Measurements from ENCODE around the gene DOCK1. TPM values are rescaled to one million over a fixed set of nuclear protein-coding genes. Genes with fewer than 3 reads are reported as not detected.
"Not testable (repeated sequence)": the region's sequence is repeated elsewhere in the genome, so short reads cannot be mapped to it uniquely, and the experiment has no call there.

The DOCK1 gene
- total and polyA plus RNA-seq, 2 experiments from 2014 or later, result 22.8 to 45.6 TPM

- no peaks in the 10 kb centered on the region for H3K9me3 ChIP-seq (ENCODE audit: low read depth)
- no peaks in the 10 kb centered on the region for H3K9me2 ChIP-seq (ENCODE audit: insufficient read depth)
- H3K9ac ChIP-seq, result no peak overlapping the region
- 78 to 83% methylated on average over 3 of the region's 3 CpGs for WGBS, 2 experiments (ENCODE audit: low coverage in 1 of 2, low lambda C conversion rate in 2 of 2, missing lambda C conversion rate in 2 of 2)
- in situ Hi-C loops (cut with MboI), result no loop called here
- no peak overlapping the region for H2AFZ ChIP-seq
- no peak overlapping the region for H3K27ac ChIP-seq
- H3K79me2 ChIP-seq (ENCODE audit: insufficient read depth), result peaks cover 100% of the 10 kb centered on the region
- TF ChIP-seq EZH2phosphoT487 (IDR thresholded peaks at IDR 0.05; ENCODE audit: insufficient read depth, low read depth), result no peak
- no peak for TF ChIP-seq EZH2 (IDR thresholded peaks at IDR 0.05; ENCODE audit: insufficient read depth, poor library complexity, severe bottlenecking)
- H3K27me3 ChIP-seq (replicated peaks; ENCODE audit: insufficient read depth), result no peaks in the 10 kb centered on the region
- peaks cover 2% of the 10 kb centered on the region; the same call in 1 of the 2 replicates for H4K20me1 ChIP-seq (ENCODE audit: insufficient read depth)
- peaks cover 9% of the 10 kb centered on the region for H3K4me1 ChIP-seq (ENCODE audit: insufficient read depth)
- H3K36me3 ChIP-seq (ENCODE audit: low read depth), result no peaks in the 10 kb centered on the region; the same call in 1 of the 2 replicates
- H3K4me3 ChIP-seq, result no peak overlapping the region
- DNase-seq, result no peak
- no peak overlapping the region for H3K4me2 ChIP-seq (ENCODE audit: unreplicated experiment)
- H3F3A ChIP-seq (ENCODE audit: insufficient read depth), result peaks cover 9% of the 10 kb centered on the region
Observed at GRCh38 chr10:126937026-126937425, 31.8 kb downstream of the DOCK1 start.

- 95 to 98% methylated on average over 9 of the region's 9 CpGs for WGBS, 2 experiments (ENCODE audit: low coverage in 1 of 2, low lambda C conversion rate in 2 of 2, missing lambda C conversion rate in 2 of 2)
- H3K36me3 ChIP-seq (ENCODE audit: low read depth); H3K4me2 ChIP-seq (ENCODE audit: unreplicated experiment); H3K27ac ChIP-seq; H2AFZ ChIP-seq; DNase-seq; H4K20me1 ChIP-seq (ENCODE audit: insufficient read depth); H3K27me3 ChIP-seq (replicated peaks; ENCODE audit: insufficient read depth); H3K4me3 ChIP-seq; H3K4me1 ChIP-seq (ENCODE audit: insufficient read depth); in situ Hi-C loops (cut with MboI); H3K9me2 ChIP-seq (ENCODE audit: insufficient read depth); H3K9ac ChIP-seq; H3K9me3 ChIP-seq (ENCODE audit: low read depth); H3F3A ChIP-seq (ENCODE audit: insufficient read depth): not testable (repeated sequence)
- peaks cover 100% of the 10 kb centered on the region for H3K79me2 ChIP-seq (ENCODE audit: insufficient read depth)
Observed at GRCh38 chr10:126938121-126938520, 32.9 kb downstream of the DOCK1 start.

GRCh38 chr10:126939706-126940105 lies 34.5 kb downstream of the DOCK1 start:
- Histone ChIP-seq H4K20me1 (ENCODE audit: insufficient read depth) (peaks cover 7% of the 10 kb centered on the region; the same call in 1 of the 2 replicates), H2AFZ (no peak overlapping the region), H3K27ac (no peak overlapping the region), H3K9me2 (ENCODE audit: insufficient read depth) (no peaks in the 10 kb centered on the region), H3K4me3 (no peak overlapping the region), H3K9me3 (ENCODE audit: low read depth) (no peaks in the 10 kb centered on the region), H3K27me3 (replicated peaks; ENCODE audit: insufficient read depth) (no peaks in the 10 kb centered on the region), H3K4me2 (ENCODE audit: unreplicated experiment) (no peak overlapping the region), H3F3A (ENCODE audit: insufficient read depth) (peaks cover 9% of the 10 kb centered on the region), H3K9ac (no peak overlapping the region), H3K4me1 (ENCODE audit: insufficient read depth) (peaks cover 9% of the 10 kb centered on the region), H3K36me3 (ENCODE audit: low read depth) (no peaks in the 10 kb centered on the region; the same call in 1 of the 2 replicates), H3K79me2 (ENCODE audit: insufficient read depth) (peaks cover 100% of the 10 kb centered on the region)
- in situ Hi-C loops (cut with MboI), result no loop called here
- 93 to 94% methylated on average over 6 of the region's 6 CpGs for WGBS, 2 experiments (ENCODE audit: low coverage in 1 of 2, low lambda C conversion rate in 2 of 2, missing lambda C conversion rate in 2 of 2)
- DNase-seq, result no peak
- no peak for TF ChIP-seq EZH2 (IDR thresholded peaks at IDR 0.05; ENCODE audit: insufficient read depth, poor library complexity, severe bottlenecking)
- TF ChIP-seq EZH2phosphoT487 (IDR thresholded peaks at IDR 0.05; ENCODE audit: insufficient read depth, low read depth), result no peak

- no peaks in the 10 kb centered on the region for H3K27me3 ChIP-seq (replicated peaks; ENCODE audit: insufficient read depth)
- H3K4me3 ChIP-seq, result no peak overlapping the region
- peaks cover 7% of the 10 kb centered on the region; the same call in 1 of the 2 replicates for H4K20me1 ChIP-seq (ENCODE audit: insufficient read depth)
- in situ Hi-C loops (cut with MboI), result no loop called here
- no peak overlapping the region for H3K27ac ChIP-seq
- no peak overlapping the region for H3K9ac ChIP-seq
- no peaks in the 10 kb centered on the region; the same call in 1 of the 2 replicates for H3K4me1 ChIP-seq (ENCODE audit: insufficient read depth)
- H3K9me2 ChIP-seq (ENCODE audit: insufficient read depth), result no peaks in the 10 kb centered on the region
- H2AFZ ChIP-seq, result no peak overlapping the region
- DNase-seq, result no peak
- H3K79me2 ChIP-seq (ENCODE audit: insufficient read depth), result peaks cover 100% of the 10 kb centered on the region
- H3F3A ChIP-seq (ENCODE audit: insufficient read depth), result peaks cover 9% of the 10 kb centered on the region
- H3K36me3 ChIP-seq (ENCODE audit: low read depth), result no peaks in the 10 kb centered on the region; the same call in 1 of the 2 replicates
- no peak overlapping the region for H3K4me2 ChIP-seq (ENCODE audit: unreplicated experiment)
- 98 to 100% methylated on average over 6 of the region's 6 CpGs for WGBS, 2 experiments (ENCODE audit: low coverage in 1 of 2, low lambda C conversion rate in 2 of 2, missing lambda C conversion rate in 2 of 2)
- no peaks in the 10 kb centered on the region for H3K9me3 ChIP-seq (ENCODE audit: low read depth)
- TF ChIP-seq EZH2 (IDR thresholded peaks at IDR 0.05; ENCODE audit: insufficient read depth, poor library complexity, severe bottlenecking), result no peak
- no peak for TF ChIP-seq EZH2phosphoT487 (IDR thresholded peaks at IDR 0.05; ENCODE audit: insufficient read depth, low read depth)
Observed at GRCh38 chr10:126940670-126941310, 35.6 kb downstream of the DOCK1 start.
